ENCODE data around the gene ADCY1. TPM values are rescaled to one million over a fixed set of nuclear protein-coding genes. Genes with fewer than 3 reads are reported as not detected.
"Not testable (repeated sequence)": the region's sequence is repeated elsewhere in the genome, so short reads cannot be mapped to it uniquely, and the experiment has no call there.

Gene ADCY1
- total RNA-seq, 1 donor from 2014 or later = 0.40 TPM

GRCh38 chr7:45768516-45769394, 194.6 kb downstream of the ADCY1 start:
- ATAC-seq = peak; percentile 100

GRCh38 chr7:45769626-45770025, 195.5 kb downstream of the ADCY1 start:
- ATAC-seq = not testable (repeated sequence)

Measured in esophagus mucosa (tissue), 1 donor.